Middle frontal gyrus (tissue), 1 donor: ENCODE data around the gene PMEL.
"Not testable (repeated sequence)": the region's sequence is repeated elsewhere in the genome, so short reads cannot be mapped to it uniquely, and the experiment has no call there.

ENCODE experiments used
- DNase-seq: peaks from one replicate; pipeline ENCODE4 v3.0.0-alpha.2; 2015; ENCODE audit warnings: low spot score; ENCODE audit errors: extremely low spot score

Gene PMEL

GRCh38 chr12:55925371-55925770, 40.5 kb downstream of the PMEL start:
- no peak for DNase-seq

- not testable (repeated sequence) for DNase-seq
Measured at GRCh38 chr12:55923648-55924047, 42.2 kb downstream of the PMEL start.

- DNase-seq, result no peak
Measured at GRCh38 chr12:55922126-55922525, 43.7 kb downstream of the PMEL start.

- DNase-seq, result not testable (repeated sequence)
Measured at GRCh38 chr12:55919032-55919431, 46.8 kb downstream of the PMEL start.

- DNase-seq, result no peak
Measured at GRCh38 chr12:55915482-55915859, 50.4 kb downstream of the PMEL start.

GRCh38 chr12:55912908-55913307, 52.9 kb downstream of the PMEL start:
- no peak for DNase-seq

- DNase-seq, result no peak
Measured at GRCh38 chr12:55909513-55909884, 56.3 kb downstream of the PMEL start.

GRCh38 chr12:55908726-55909512, 56.9 kb downstream of the PMEL start:
- DNase-seq, result no peak

- DNase-seq, result no peak
Measured at GRCh38 chr12:55906056-55906455, 59.8 kb downstream of the PMEL start.
